IMR-90 (cell line): ENCODE results near the gene XIRP1. TPM values are rescaled to one million over a fixed set of nuclear protein-coding genes. Genes with fewer than 3 reads are reported as not detected.

Experiments used
- ATAC-seq: fragments of 200-7000 bp; cut with Tn5 transposase; 2 replicates; pipeline ENCODE4 v1.9.1; 2020; ENCODE audit warnings: low read depth, mild to moderate bottlenecking, moderate library complexity
- BruUV-seq: library from RNA; stranded (reverse); fragments of 400-500 nt; replicated peaks from 2 replicates; lab custom pipeline; 2021; lab: Mats Ljungman, UMichigan
- CTCF ChIA-PET: fragments of 300-600 bp; formaldehyde crosslinking; extraction: SDS; loops from one replicate; lab custom pipeline; 2021; ENCODE audit warnings: antibody characterized with exemption; lab: Yijun Ruan, JAX
- POLR2A ChIA-PET: fragments of 300-600 bp; sonication (Branson Sonifier 250); formaldehyde crosslinking; loops from one replicate; lab custom pipeline; 2022; ENCODE audit warnings: antibody characterized with exemption; ENCODE audit not compliant: unreplicated experiment; lab: Charles Lee
- DNase-seq: peaks from one replicate; pipeline ENCODE4 v3.0.0; 2013
- H2AFZ ChIP-seq: replicated peaks from 2 replicates; pipeline ENCODE3; 2013; ENCODE audit warnings: low read length, mild to moderate bottlenecking; ENCODE audit not compliant: poor library complexity
- H2AK5ac ChIP-seq: 2 replicates; pipeline ENCODE4 v1.6.1; 2013; ENCODE audit warnings: low read depth, low read length, inconsistent platforms
- H2AK9ac ChIP-seq: replicated peaks from 2 replicates; pipeline ENCODE3; 2013; ENCODE audit warnings: mild to moderate bottlenecking, low read depth, low read length, moderate library complexity; ENCODE audit not compliant: poor library complexity
- H2BK120ac ChIP-seq: 2 replicates; pipeline ENCODE4 v1.6.1; 2013; ENCODE audit warnings: low read depth, low read length, inconsistent platforms
- H2BK15ac ChIP-seq: 3 replicates; pipeline ENCODE4 v1.6.1; 2013; ENCODE audit warnings: low read depth, low read length, inconsistent platforms
- H2BK20ac ChIP-seq: 2 replicates; pipeline ENCODE4 v1.6.1; 2013; ENCODE audit warnings: low read depth, mild to moderate bottlenecking, inconsistent platforms, low read length, moderate library complexity
- H2BK5ac ChIP-seq: 2 replicates; pipeline ENCODE4 v1.6.1; 2013; ENCODE audit warnings: mild to moderate bottlenecking, low read depth, low read length, inconsistent platforms; ENCODE audit not compliant: poor library complexity, severe bottlenecking
- H3K14ac ChIP-seq: replicated peaks from 2 replicates; pipeline ENCODE4 v1.6.1; 2013; ENCODE audit warnings: low read depth, low read length, inconsistent platforms
- H3K18ac ChIP-seq: 2 replicates; pipeline ENCODE4 v1.6.1; 2013; ENCODE audit warnings: low read depth, low read length, control low read depth
- H3K23ac ChIP-seq: 2 replicates; pipeline ENCODE4 v1.6.1; 2013; ENCODE audit warnings: low read depth, low read length, inconsistent platforms
- H3K27ac ChIP-seq: 2 replicates; pipeline ENCODE4 v1.5.1; 2013; ENCODE audit warnings: mild to moderate bottlenecking, control low read depth, low read length; ENCODE audit not compliant: insufficient read depth
- H3K27me3 ChIP-seq: 2 replicates; pipeline ENCODE4 v1.6.1; 2013; ENCODE audit warnings: low read length; ENCODE audit not compliant: control insufficient read depth, insufficient read depth
- H3K36me3 ChIP-seq: 2 replicates; pipeline ENCODE4 v1.6.1; 2013; ENCODE audit warnings: low read length, mixed read lengths; ENCODE audit not compliant: control insufficient read depth, insufficient read depth
- H3K4ac ChIP-seq: 2 replicates; pipeline ENCODE4 v1.6.1; 2013; ENCODE audit warnings: low read depth, low read length, inconsistent platforms
- H3K4me1 ChIP-seq: 2 replicates; pipeline ENCODE4 v1.6.1; 2013; ENCODE audit warnings: low read length, mixed read lengths; ENCODE audit not compliant: control insufficient read depth, insufficient read depth
- H3K4me2 ChIP-seq: 2 replicates; pipeline ENCODE4 v1.6.1; 2013; ENCODE audit warnings: low read depth, mild to moderate bottlenecking, control low read depth, low read length, moderate library complexity
- H3K4me3 ChIP-seq: 2 replicates; pipeline ENCODE4 v1.5.1; 2013; ENCODE audit warnings: low read depth, mild to moderate bottlenecking, control low read depth, low read length, moderate library complexity; ENCODE audit not compliant: insufficient read depth
- H3K56ac ChIP-seq: 2 replicates; pipeline ENCODE4 v1.6.1; 2013; ENCODE audit warnings: low read length, inconsistent platforms; ENCODE audit not compliant: insufficient read depth; ENCODE audit errors: extremely low read depth
- H3K79me1 ChIP-seq, 2 experiments: 2 replicates each; pipeline ENCODE4 v1.6.1; 2013; ENCODE audit warnings: low read length in 2 of 2, inconsistent platforms in 1 of 2, low read depth in 1 of 2
- H3K9ac ChIP-seq: 2 replicates; pipeline ENCODE4 v1.6.1; 2013; ENCODE audit warnings: low read depth, low read length, control low read depth
- H3K9me1 ChIP-seq: 2 replicates; pipeline ENCODE4 v1.6.1; 2013; ENCODE audit warnings: low read length, inconsistent platforms; ENCODE audit not compliant: insufficient read depth
- H3K9me3 ChIP-seq: 2 replicates; pipeline ENCODE4 v1.6.1; 2013; ENCODE audit warnings: low read length; ENCODE audit not compliant: control insufficient read depth, insufficient read depth
- H4K20me1 ChIP-seq: 2 replicates; pipeline ENCODE4 v1.6.1; 2013; ENCODE audit warnings: low read length, inconsistent platforms; ENCODE audit not compliant: insufficient read depth
- H4K5ac ChIP-seq: 2 replicates; pipeline ENCODE4 v1.6.1; 2013; ENCODE audit warnings: mild to moderate bottlenecking, low read depth, low read length, control low read depth
- H4K8ac ChIP-seq, 2 experiments: 2 replicates each; pipeline ENCODE4 v1.6.1; 2013; ENCODE audit warnings: low read depth in 2 of 2, low read length in 2 of 2, control low read depth in 1 of 2, inconsistent platforms in 1 of 2
- H4K91ac ChIP-seq: 2 replicates; pipeline ENCODE4 v1.6.1; 2013; ENCODE audit warnings: low read depth, low read length, inconsistent platforms; ENCODE audit not compliant: insufficient read depth
- CEBPB ChIP-seq: IDR thresholded peaks from 2 replicates; pipeline ENCODE4 v1.6.1; 2012; ENCODE audit warnings: low read depth, low read length, improper control_type of control experiment
- WGBS, 2 experiments: methylation state at CpG; one replicate each; pipeline versions ENCODE4 v1.1.5 to v1.1.7; 2013; ENCODE audit warnings: missing lambda C conversion rate in 2 of 2; ENCODE audit not compliant: insufficient read length in 1 of 2; ENCODE audit errors: extremely low coverage in 2 of 2; 5-methylcytosine and 5-hydroxymethylcytosine counted together
- dilution Hi-C: fragments of 300-500 bp; cut with HindIII; formaldehyde crosslinking; loops from one replicate; pipeline ENCODE4 v1.14.3; 2018; ENCODE audit warnings: low sequenced_read_pairs; ENCODE audit not compliant: unreplicated experiment
- in situ Hi-C: fragments of 300-500 bp; cut with MboI; formaldehyde crosslinking; loops from 3 replicates; pipeline ENCODE4 v1.14.3; 2019; ENCODE audit warnings: low sequenced_read_pairs, inconsistent platforms, mixed read lengths
- intact Hi-C: fragments of 100-400 bp; cut with micrococcal nuclease; formaldehyde crosslinking; loops from 2 replicates; pipeline ENCODE4 v1.10.0; 2022
- polyA plus RNA-seq, 3 experiments: library from polyadenylated mRNA; depleted of rRNA; stranded (reverse); fragments of >200 nt; gene quantifications; 2 replicates each; pipeline ENCODE4 v1.2.3, GENCODE V29; 2012; ENCODE audit warnings: low replicate concordance in 1 of 3
- total RNA-seq: library from RNA; depleted of rRNA; stranded (reverse); fragments of >200 nt; gene quantifications from 2 replicates; pipeline ENCODE4 v1.2.3, GENCODE V29; 2012
- TF ChIP-seq, protein P1 (sequence below): fragments of 150-350 bp; IDR thresholded peaks from 2 replicates; pipeline ENCODE4 v1.6.1; 2016; ENCODE audit warnings: low read depth, mild to moderate bottlenecking, low read length, moderate library complexity, borderline replicate concordance

The XIRP1 gene
- total and polyA plus RNA-seq, 2 of the 4 experiments (the other 2 are of a cell fraction), result under 0.01 to 0.07 TPM

DNA sequence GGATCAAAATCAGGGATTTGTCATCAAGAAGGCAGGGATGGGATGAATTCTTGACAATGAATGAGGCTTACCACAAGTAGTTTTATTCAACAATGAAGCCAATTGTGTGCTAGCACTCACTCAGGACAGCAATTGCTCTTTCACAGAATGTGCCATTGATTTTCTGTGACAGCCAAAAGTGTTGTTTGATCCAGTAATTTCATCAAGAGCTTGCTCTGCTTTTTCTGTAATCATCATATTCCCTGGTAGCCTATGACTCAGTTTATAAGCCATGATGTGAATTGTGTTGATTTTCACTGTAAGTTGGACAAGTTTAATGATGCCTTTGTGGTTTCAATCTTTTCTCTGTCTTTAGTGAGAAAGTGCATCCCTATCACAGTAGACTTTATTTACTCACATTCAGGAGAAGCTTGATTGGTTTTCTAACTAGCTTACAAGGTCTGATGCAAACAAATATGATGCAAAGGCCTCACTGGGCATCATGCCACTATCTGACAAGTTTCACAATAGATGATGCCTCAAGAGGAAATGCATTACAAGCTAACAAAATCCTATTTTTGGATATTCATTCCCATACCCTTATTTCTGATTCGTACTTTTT lies 25.4 kb downstream of the XIRP1 start:
- Histone ChIP-seq H3K36me3 (no peaks in the 10 kb centered on the region), H3K4me2 (peak overlapping the region; percentile 29; the same call in 1 of the 2 replicates), H2BK120ac (peak overlapping the region; percentile 64; the same call in 1 of the 2 replicates), H3K9me1 (peaks cover 8% of the 10 kb centered on the region), H2AFZ (no peak overlapping the region), H2AK9ac (no peak overlapping the region), H3K9me3 (peaks cover 2% of the 10 kb centered on the region; the same call in 1 of the 2 replicates), H2BK5ac (peak overlapping the region; percentile 49), H3K27me3 (no peaks in the 10 kb centered on the region), H3K23ac (peak overlapping the region; percentile 25; the same call in 1 of the 2 replicates), H3K14ac (peak overlapping the region; percentile 32; the same call in 1 of the 2 replicates), H4K5ac (no peak overlapping the region), H3K27ac (no peak overlapping the region), H2BK15ac (peak overlapping the region; percentile 67; the same call in 2 of the 3 replicates), H2AK5ac (peak overlapping the region; percentile 71), H3K4me3 (no peak overlapping the region), H4K8ac (peak overlapping the region; percentile 22 to 62; a peak in 3 of 4 replicates), H3K56ac (no peak overlapping the region; the same call in 1 of the 2 replicates), H3K9ac (no peak overlapping the region), H4K91ac (peak overlapping the region; percentile 54), H3K79me1 (no peaks in the 10 kb centered on the region; a peak in 1 of 4 replicates), H3K18ac (no peak overlapping the region; the same call in 1 of the 2 replicates), H4K20me1 (no peaks in the 10 kb centered on the region), H3K4me1 (peaks cover 5% of the 10 kb centered on the region), H2BK20ac (peak overlapping the region; percentile 90), H3K4ac (peak overlapping the region; percentile 35; the same call in 1 of the 2 replicates)
- ATAC-seq, result no peak; the same call in 1 of the 2 replicates
- TF ChIP-seq, protein P1, sequence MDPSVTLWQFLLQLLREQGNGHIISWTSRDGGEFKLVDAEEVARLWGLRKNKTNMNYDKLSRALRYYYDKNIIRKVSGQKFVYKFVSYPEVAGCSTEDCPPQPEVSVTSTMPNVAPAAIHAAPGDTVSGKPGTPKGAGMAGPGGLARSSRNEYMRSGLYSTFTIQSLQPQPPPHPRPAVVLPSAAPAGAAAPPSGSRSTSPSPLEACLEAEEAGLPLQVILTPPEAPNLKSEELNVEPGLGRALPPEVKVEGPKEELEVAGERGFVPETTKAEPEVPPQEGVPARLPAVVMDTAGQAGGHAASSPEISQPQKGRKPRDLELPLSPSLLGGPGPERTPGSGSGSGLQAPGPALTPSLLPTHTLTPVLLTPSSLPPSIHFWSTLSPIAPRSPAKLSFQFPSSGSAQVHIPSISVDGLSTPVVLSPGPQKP, result no peak
- peak; percentile 98 for TF ChIP-seq CEBPB
- BruUV-seq, result no TSS peak
- no CpG with 5 or more reads among the region's 1 CpG for WGBS, 2 experiments
- CTCF ChIA-PET, result interaction anchor here (1.0 kb wide), 2 partner anchors 51 to 126 kb away, joined by 3 read pairs; no protein-coding TSS in a partner anchor
- intact Hi-C loops, result loop anchor here (5.0 kb wide), 1 partner anchor 60 kb away; the partner anchor contains the start of genes GORASP1 and TTC21A
- POLR2A ChIA-PET, result no interaction called here
- in situ Hi-C loops, result no loop called here
- peak; percentile 93 for DNase-seq
- dilution Hi-C loops, result no loop called here
